H1 (cell line): ENCODE results near the gene SLC23A3. TPM values are rescaled to one million over a fixed set of nuclear protein-coding genes. Genes with fewer than 3 reads are reported as not detected.

Experiments
- CTCF ChIA-PET: fragments of 300-600 bp; sonication (Branson Sonifier 250); formaldehyde crosslinking; loops from one replicate; lab custom pipeline; 2021; ENCODE audit not compliant: partially characterized antibody; lab: Charles Lee
- POLR2A ChIA-PET: fragments of 300-600 bp; sonication (Branson Sonifier 250); formaldehyde crosslinking; loops from one replicate; lab custom pipeline; 2021; ENCODE audit warnings: inconsistent platforms; ENCODE audit not compliant: partially characterized antibody; lab: Charles Lee
- DNase-seq, 2 experiments: peaks; one replicate each; pipeline versions ENCODE4 v3.0.0 to v3.0.0-alpha.2; 2010 to 2022; ENCODE audit warnings: low spot score in 2 of 2, low read depth in 1 of 2, mixed read lengths in 1 of 2
- FAIRE-seq: peaks from 2 replicates; lab custom pipeline; 2011; peaks lifted over from hg19 to GRCh38; lab: Jason Lieb, UNC
- H2AFZ ChIP-seq: 2 replicates; pipeline ENCODE4 v1.8.1; 2012; ENCODE audit warnings: low read length, inconsistent platforms
- H2AK5ac ChIP-seq: 2 replicates; pipeline ENCODE4 v1.6.1; 2013; ENCODE audit warnings: low read depth, low read length
- H2BK120ac ChIP-seq: replicated peaks from 2 replicates; pipeline ENCODE3; 2013; ENCODE audit warnings: low read depth, low read length, inconsistent platforms
- H2BK12ac ChIP-seq: 2 replicates; pipeline ENCODE4 v1.6.1; 2013; ENCODE audit warnings: low read depth, low read length
- H2BK15ac ChIP-seq: 2 replicates; pipeline ENCODE4 v1.6.1; 2013; ENCODE audit warnings: low read length
- H2BK20ac ChIP-seq: 2 replicates; pipeline ENCODE4 v1.6.1; 2013; ENCODE audit warnings: low read length
- H2BK5ac ChIP-seq: 2 replicates; pipeline ENCODE4 v1.6.1; 2013; ENCODE audit warnings: low read depth, low read length
- H3K14ac ChIP-seq: 2 replicates; pipeline ENCODE4 v1.6.1; 2013; ENCODE audit warnings: inconsistent platforms; ENCODE audit not compliant: insufficient read length
- H3K18ac ChIP-seq: 2 replicates; pipeline ENCODE4 v1.6.1; 2013; ENCODE audit warnings: low read length; ENCODE audit errors: extremely low read depth
- H3K23ac ChIP-seq: 2 replicates; pipeline ENCODE4 v1.6.1; 2013; ENCODE audit warnings: inconsistent platforms; ENCODE audit not compliant: insufficient read length
- H3K23me2 ChIP-seq: 2 replicates; pipeline ENCODE4 v1.6.1; 2013; ENCODE audit warnings: low read depth, low read length
- H3K27ac ChIP-seq: 2 replicates; pipeline ENCODE4 v1.6.1; 2011; ENCODE audit warnings: low read depth, low read length, inconsistent platforms
- H3K27me3 ChIP-seq, 4 experiments: replicated peaks in 1 of 4; 1 replicate in 1 of 4; 2 replicates in 3 of 4; pipeline versions ENCODE4 v1.6.1 to v1.8.1; 2011 to 2013; ENCODE audit warnings: low read length in 3 of 4, mild to moderate bottlenecking in 3 of 4, inconsistent platforms in 2 of 4, mixed read lengths in 2 of 4, moderate library complexity in 1 of 4; ENCODE audit not compliant: control insufficient read depth in 3 of 4, insufficient read depth in 3 of 4; ENCODE audit errors: extremely low read depth in 1 of 4
- H3K36me3 ChIP-seq, 4 experiments: 2 replicates each; pipeline versions ENCODE4 v1.6.1 to v1.8.1; 2011 to 2013; ENCODE audit warnings: mild to moderate bottlenecking in 4 of 4, low read length in 3 of 4, moderate library complexity in 2 of 4, control low read depth in 1 of 4, inconsistent platforms in 1 of 4; ENCODE audit not compliant: insufficient read depth in 4 of 4, control insufficient read depth in 2 of 4
- H3K4ac ChIP-seq: replicated peaks from 2 replicates; pipeline ENCODE3; 2013; ENCODE audit warnings: low read length, low read depth, mixed read lengths, inconsistent platforms; ENCODE audit not compliant: insufficient read length
- H3K4me1 ChIP-seq, 4 experiments: replicated peaks in 1 of 4; 1 replicate in 1 of 4; 2 replicates in 3 of 4; pipeline versions ENCODE4 v1.6.1 to v1.8.1; 2011 to 2013; ENCODE audit warnings: low read length in 3 of 4, inconsistent platforms in 2 of 4, mixed read lengths in 1 of 4; ENCODE audit not compliant: insufficient read depth in 4 of 4, control insufficient read depth in 3 of 4
- H3K4me2 ChIP-seq, 2 experiments: 2 replicates each; pipeline versions ENCODE4 v1.6.1 to v1.8.1; 2011 to 2013; ENCODE audit warnings: low read depth in 2 of 2, low read length in 2 of 2, control low read depth in 1 of 2, inconsistent platforms in 1 of 2, mild to moderate bottlenecking in 1 of 2; ENCODE audit not compliant: insufficient read depth in 1 of 2
- H3K4me3 ChIP-seq, 4 experiments: fragments of 200-600, 300-600 bp in 1 of 4; sonication (generic), shearing (Covaris generic), sonication (Bioruptor Twin) in 1 of 4; 2 replicates each; pipeline versions ENCODE4 v1.5.1 to v1.8.1; 2011 to 2016; ENCODE audit warnings: low read length in 4 of 4, low read depth in 3 of 4, control low read depth in 2 of 4, inconsistent platforms in 2 of 4, mild to moderate bottlenecking in 2 of 4, mixed read lengths in 1 of 4, moderate library complexity in 1 of 4; ENCODE audit not compliant: insufficient read depth in 2 of 4; ENCODE audit errors: extremely low read depth in 1 of 4
- H3K56ac ChIP-seq: replicated peaks from 2 replicates; pipeline ENCODE3; 2013; ENCODE audit warnings: low read depth, mild to moderate bottlenecking, mixed read lengths, low read length, inconsistent platforms; ENCODE audit not compliant: insufficient read length
- H3K79me1 ChIP-seq: 2 replicates; pipeline ENCODE4 v1.6.1; 2013; ENCODE audit warnings: low read depth, low read length, control low read depth
- H3K79me2 ChIP-seq, 2 experiments: 2 replicates each; pipeline versions ENCODE4 v1.6.1 to v1.8.1; 2012 to 2013; ENCODE audit warnings: low read length in 2 of 2, mild to moderate bottlenecking in 2 of 2, inconsistent platforms in 1 of 2; ENCODE audit not compliant: insufficient read depth in 2 of 2, control insufficient read depth in 1 of 2
- H3K9ac ChIP-seq, 4 experiments: replicated peaks in 1 of 4; 1 replicate in 1 of 4; 2 replicates in 3 of 4; pipeline versions ENCODE4 v1.6.1 to v1.8.1; 2011 to 2013; ENCODE audit warnings: low read depth in 3 of 4, low read length in 3 of 4, control low read depth in 2 of 4, mild to moderate bottlenecking in 2 of 4, moderate library complexity in 2 of 4, inconsistent platforms in 1 of 4; ENCODE audit errors: extremely low read depth in 1 of 4
- H3K9me3 ChIP-seq, 2 experiments: 2 replicates each; pipeline versions ENCODE4 v1.6.1 to v1.8.1; 2012 to 2013; ENCODE audit warnings: mild to moderate bottlenecking in 2 of 2, moderate library complexity in 2 of 2, control low read depth in 1 of 2, inconsistent platforms in 1 of 2, low read depth in 1 of 2, low read length in 1 of 2, mixed read lengths in 1 of 2; ENCODE audit not compliant: insufficient read depth in 2 of 2
- H4K20me1 ChIP-seq, 2 experiments: replicated peaks in 1 of 2; 2 replicates each; pipeline versions ENCODE3 to v1.8.1; 2011 to 2013; ENCODE audit warnings: inconsistent platforms in 2 of 2, low read length in 2 of 2, mild to moderate bottlenecking in 1 of 2; ENCODE audit not compliant: insufficient read depth in 2 of 2, control insufficient read depth in 1 of 2
- H4K5ac ChIP-seq: 2 replicates; pipeline ENCODE4 v1.6.1; 2013; ENCODE audit warnings: low read length, low read depth, mixed read lengths, inconsistent platforms; ENCODE audit not compliant: insufficient read length
- H4K8ac ChIP-seq: 2 replicates; pipeline ENCODE4 v1.8.0; 2013; ENCODE audit warnings: mild to moderate bottlenecking, moderate library complexity, low read length, inconsistent platforms; ENCODE audit not compliant: insufficient read depth; ENCODE audit errors: extremely low read depth
- H4K91ac ChIP-seq: replicated peaks from 2 replicates; pipeline ENCODE3; 2013; ENCODE audit warnings: low read length, mixed read lengths, inconsistent platforms; ENCODE audit not compliant: insufficient read length
- ATF3 ChIP-seq: IDR thresholded peaks from 2 replicates; pipeline ENCODE4 v1.6.1; 2011; ENCODE audit warnings: low read depth, mild to moderate bottlenecking, low read length; ENCODE audit not compliant: insufficient read depth
- BCL11A ChIP-seq, 2 experiments: IDR thresholded peaks; one replicate each; pipeline ENCODE4 v1.6.1; 2011; ENCODE audit warnings: low read depth in 2 of 2, low read length in 2 of 2, mild to moderate bottlenecking in 2 of 2
- CBX8 ChIP-seq: fragments of 300-800, 300-1000 bp; sonication (generic); IDR thresholded peaks from 2 replicates; pipeline ENCODE4 v1.7.1; 2016; ENCODE audit warnings: low read depth, low read length, borderline replicate concordance
- CTBP2 ChIP-seq: IDR thresholded peaks from 2 replicates; pipeline ENCODE4 v1.7.0; 2011; ENCODE audit warnings: borderline replicate concordance, mild to moderate bottlenecking, moderate library complexity, mixed read lengths, low read length; ENCODE audit not compliant: insufficient read depth, insufficient read length
- JUN ChIP-seq: IDR thresholded peaks from 2 replicates; pipeline ENCODE4 v1.6.1; 2011; ENCODE audit warnings: low read depth, mild to moderate bottlenecking, improper control_type of control experiment, low read length
- JUND ChIP-seq: IDR thresholded peaks from 2 replicates; pipeline ENCODE4 v1.6.1; 2011; ENCODE audit warnings: mild to moderate bottlenecking, improper control_type of control experiment, low read length
- KDM1A ChIP-seq: fragments of 200-600, 300-600 bp; sonication (generic); IDR thresholded peaks from 2 replicates; pipeline ENCODE4 v1.7.1; 2016; ENCODE audit warnings: mild to moderate bottlenecking, low read length, borderline replicate concordance
- SIX5 ChIP-seq: IDR thresholded peaks from 2 replicates; pipeline ENCODE4 v1.6.1; 2011; ENCODE audit warnings: mild to moderate bottlenecking, low read depth, low read length
- TCF12 ChIP-seq: IDR thresholded peaks from 2 replicates; pipeline ENCODE4 v1.6.1; 2011; ENCODE audit warnings: low read depth, mild to moderate bottlenecking, low read length
- WGBS, 2 experiments: shearing (Covaris generic) in 1 of 2; methylation state at CpG; one replicate each; pipeline versions ENCODE4 v1.1.6 to v1.1.7; 2013 to 2015; ENCODE audit warnings: low lambda C conversion rate in 2 of 2, mixed read lengths in 2 of 2, inconsistent platforms in 1 of 2, low coverage in 1 of 2, missing lambda C conversion rate in 1 of 2; ENCODE audit not compliant: insufficient replicate concordance in 2 of 2, insufficient coverage in 1 of 2, insufficient read length in 1 of 2; ENCODE audit errors: extremely low coverage in 1 of 2, missing lambda C conversion rate in 1 of 2; 5-methylcytosine and 5-hydroxymethylcytosine counted together
- polyA plus RNA-seq, 7 experiments: library from polyadenylated mRNA; depleted of rRNA in 3 of 7; stranded (reverse) in 5 of 7; unstranded in 2 of 7; fragments of >200 nt in 5 of 7; fragments of 200-250 nt in 2 of 7; gene quantifications; 1 replicate in 5 of 7; 2 replicates in 1 of 7; 4 replicates in 1 of 7; pipeline versions ENCODE4 v1.2.1 to v1.2.3, GENCODE V29; 2011 to 2013; ENCODE audit warnings: missing spikeins in 2 of 7, mixed read lengths in 2 of 7
- total RNA-seq: library from RNA; stranded (reverse); fragmentation: NEBNext Ultra II Directional; extraction: Animal tissue kit (Norgen Biotek cat#: 25700); gene quantifications from 2 replicates; pipeline ENCODE4 v1.2.1, GENCODE V29; 2021

Gene SLC23A3
- total and polyA plus RNA-seq, 2 of the 8 experiments (the other 6 are each of a cell fraction or from before 2014, with no cell fraction given): 0.35 to 0.84 TPM

DNA sequence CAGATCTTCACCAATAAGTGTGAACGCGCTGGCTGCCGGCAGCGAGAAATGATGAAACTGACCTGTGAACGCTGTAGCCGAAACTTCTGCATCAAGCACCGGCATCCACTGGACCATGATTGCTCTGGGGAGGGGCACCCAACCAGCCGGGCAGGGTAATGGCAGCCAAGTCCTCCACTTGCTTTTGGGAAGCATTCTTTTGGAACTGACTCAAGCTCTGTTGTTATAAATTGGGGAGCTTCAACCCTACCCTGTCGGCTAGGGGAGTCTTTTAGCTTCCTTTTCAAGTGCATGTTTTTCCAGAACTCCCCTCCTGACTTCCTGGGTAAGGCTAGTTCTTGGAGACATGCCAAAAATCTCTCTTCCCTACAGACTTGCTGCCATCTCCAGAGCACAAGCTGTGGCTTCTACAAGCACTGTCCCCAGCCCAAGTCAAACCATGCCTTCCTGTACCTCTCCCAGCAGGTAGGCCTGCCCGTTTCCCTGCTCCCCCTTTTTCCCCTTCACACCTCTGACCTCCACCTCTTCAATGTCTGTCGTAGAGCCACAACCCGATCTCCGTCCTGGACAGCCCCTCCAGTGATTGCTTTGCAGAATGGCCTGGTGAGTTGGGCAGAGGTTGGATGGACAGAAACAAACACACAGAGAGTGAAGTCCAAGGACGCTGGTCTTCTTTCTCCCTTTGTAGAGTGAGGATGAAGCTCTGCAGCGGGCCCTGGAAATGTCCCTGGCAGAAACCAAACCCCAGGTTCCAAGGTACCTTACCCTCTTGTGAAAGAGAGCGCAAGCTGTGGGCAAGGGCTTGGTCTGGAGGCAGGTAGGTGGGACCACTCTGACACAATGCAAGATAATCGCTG, 38.3 kb upstream of the SLC23A3 start:
- H3K56ac ChIP-seq: no peak overlapping the region
- H2BK15ac ChIP-seq: no peak overlapping the region
- no peak overlapping the region for H2BK120ac ChIP-seq
- H3K23me2 ChIP-seq: peaks cover 10% of the 10 kb centered on the region
- no peaks in the 10 kb centered on the region for H3K9me3 ChIP-seq
- no peak overlapping the region for H3K27ac ChIP-seq
- H2BK12ac ChIP-seq: no peak overlapping the region
- H2AFZ ChIP-seq: no peak overlapping the region
- no peak overlapping the region for H4K8ac ChIP-seq
- H2BK20ac ChIP-seq: no peak overlapping the region
- 89% methylated on average over 17 of the region's 17 CpGs; no CpG with 5 or more reads in 1 of the 2 experiments for WGBS, 2 experiments
- 0 out of 7 replicates have a peak overlapping the region, but pooled peaks of 1 of the 4 experiments have one; percentile 2 for H3K9ac ChIP-seq
- H2AK5ac ChIP-seq: no peak overlapping the region
- H2BK5ac ChIP-seq: no peak overlapping the region
- no peak overlapping the region for H3K23ac ChIP-seq
- no peak overlapping the region for H3K18ac ChIP-seq
- H3K79me2 ChIP-seq: no peaks in the 10 kb centered on the region
- H4K20me1 ChIP-seq: peaks cover 0 to 2% of the 10 kb centered on the region in 2 experiments
- H3K27me3 ChIP-seq: no peaks in the 10 kb centered on the region
- no peak overlapping the region for H4K5ac ChIP-seq
- H3K14ac ChIP-seq: no peak overlapping the region
- ChIA-PET CTCF (interaction anchor here (0.7 to 2.4 kb wide), 8 partner anchors 9 to 424 kb away, joined by 3 to 8 read pairs (median 3); no protein-coding TSS in a partner anchor), POLR2A (interaction anchor here (0.9 to 6.1 kb wide), 5 partner anchors 11 to 44 kb away, joined by 3 to 101 read pairs (median 4); partner anchors contain the start of genes ABCB6, ANKZF1, ATG9A and TUBA4B)
- no peaks in the 10 kb centered on the region for H3K79me1 ChIP-seq
- DNase-seq (no peak), FAIRE-seq (no peak)
- H3K4me3 ChIP-seq: no peak overlapping the region
- no peak overlapping the region for H3K4ac ChIP-seq
- peaks cover 0 to 6% (median 3%) of the 10 kb centered on the region in 4 experiments; a peak in 5 of 7 replicates for H3K4me1 ChIP-seq
- H4K91ac ChIP-seq: no peak overlapping the region
- H3K36me3 ChIP-seq: peaks cover 5 to 31% (median 13%) of the 10 kb centered on the region in 4 experiments; a peak in 7 of 8 replicates
- H3K4me2 ChIP-seq: peak overlapping the region in 1 of 2 experiments; percentile 100; a peak in 1 of 4 replicates
- TF ChIP-seq KDM1A (no peak), CTBP2 (no peak), JUND (no peak), JUN (no peak), CBX8 (no peak), TCF12 (no peak), SIX5 (no peak), ATF3 (no peak), BCL11A (IDR thresholded peaks at IDR 0.05; ENCODE audit: low read depth in 2 of 2, low read length in 2 of 2) (no peak)
